Spinal cord (tissue), 10 donors: ENCODE measurements around the gene ARID2. TPM values are rescaled to one million over a fixed set of nuclear protein-coding genes. Genes with fewer than 3 reads are reported as not detected.
A peak's percentile ranks its signal among the peaks of the same experiment; 100 is the strongest.

Experiments used
- DNase-seq, 6 donors: peaks; one replicate each; pipeline versions ENCODE4 v3.0.0 to v3.0.0-alpha.2; 2013 to 2015; ENCODE audit warnings: low spot score in 6 of 6, low read depth in 4 of 6
- H3K27ac ChIP-seq: one replicate; pipeline ENCODE4 v1.5.1; 2013; ENCODE audit warnings: low read depth, low read length, control low read depth
- H3K27me3 ChIP-seq: one replicate; pipeline ENCODE4 v1.6.1; 2013; ENCODE audit warnings: low read length; ENCODE audit not compliant: control insufficient read depth, insufficient read depth
- H3K36me3 ChIP-seq: one replicate; pipeline ENCODE4 v1.6.1; 2013; ENCODE audit warnings: low read length; ENCODE audit not compliant: control insufficient read depth, insufficient read depth
- H3K4me1 ChIP-seq: one replicate; pipeline ENCODE4 v1.6.1; 2013; ENCODE audit warnings: low read length; ENCODE audit not compliant: control insufficient read depth, insufficient read depth
- H3K4me3 ChIP-seq: one replicate; pipeline ENCODE4 v1.5.1; 2013; ENCODE audit warnings: low read depth, low read length, control low read depth
- H3K9me3 ChIP-seq: one replicate; pipeline ENCODE4 v1.6.1; 2013; ENCODE audit warnings: low read length; ENCODE audit not compliant: control insufficient read depth, insufficient read depth
- WGBS: methylation state at CpG from one replicate; pipeline ENCODE4 v1.1.5; 2013; ENCODE audit warnings: missing lambda C conversion rate; ENCODE audit not compliant: insufficient coverage; 5-methylcytosine and 5-hydroxymethylcytosine counted together
- polyA plus RNA-seq, 2 donors: library from polyadenylated mRNA; unstranded; fragments of 120-200 nt; gene quantifications; one replicate each; pipeline ENCODE4 v1.2.1, GENCODE V29; 2013; ENCODE audit not compliant: insufficient read length in 2 of 2
- total RNA-seq, 2 donors: library from RNA; depleted of rRNA in 1 of 2; stranded (reverse); fragments of 120-200 nt in 1 of 2; fragments of >200 nt in 1 of 2; gene quantifications; one replicate each; pipeline versions ENCODE4 v1.2.3 to v1.2.4, GENCODE V29; 2013 to 2014
- donor health status: healthy.

Gene ARID2
- total and polyA plus RNA-seq, 4 donors = 16.3 to 53.2 (median 27.5) TPM

GRCh38 chr12:45877069-45877468, 147.6 kb downstream of the ARID2 start:
- DNase-seq = no peak
- WGBS = 98% methylated on average over 5 of the region's 5 CpGs
- H3K36me3 ChIP-seq = peaks cover 20% of the 10 kb centered on the region

GRCh38 chr12:45878630-45879255, 149.2 kb downstream of the ARID2 start:
- no peak for DNase-seq
- no peaks in the 10 kb centered on the region for H3K27me3 ChIP-seq
- peaks cover 6% of the 10 kb centered on the region for H3K9me3 ChIP-seq
- WGBS = 76% methylated on average over 3 of the region's 8 CpGs
- H3K4me3 ChIP-seq = no peak overlapping the region
- no peak overlapping the region for H3K27ac ChIP-seq
- peaks cover 19% of the 10 kb centered on the region for H3K36me3 ChIP-seq
- no peaks in the 10 kb centered on the region for H3K4me1 ChIP-seq

More at GRCh38 chr12:45877069-45877468, 147.6 kb downstream of the ARID2 start:
- Histone ChIP-seq H3K27me3 (no peaks in the 10 kb centered on the region), H3K27ac (no peak overlapping the region), H3K4me1 (no peaks in the 10 kb centered on the region), H3K9me3 (peaks cover 6% of the 10 kb centered on the region), H3K4me3 (no peak overlapping the region)

GRCh38 chr12:45879363-45879895, 149.9 kb downstream of the ARID2 start:
- peaks cover 5% of the 10 kb centered on the region for H3K9me3 ChIP-seq
- no peak for DNase-seq
- H3K4me1 ChIP-seq = no peaks in the 10 kb centered on the region
- no peak overlapping the region for H3K27ac ChIP-seq
- no peak overlapping the region for H3K4me3 ChIP-seq
- no peaks in the 10 kb centered on the region for H3K27me3 ChIP-seq
- peaks cover 13% of the 10 kb centered on the region for H3K36me3 ChIP-seq
- WGBS = 80% methylated on average over 2 of the region's 2 CpGs

- no peaks in the 10 kb centered on the region for H3K9me3 ChIP-seq
- H3K27ac ChIP-seq = no peak overlapping the region
- no peaks in the 10 kb centered on the region for H3K27me3 ChIP-seq
- DNase-seq = peak in 1 of 6 donors; percentile 39
- no CpG with 5 or more reads among the region's 2 CpGs for WGBS
- peaks cover 10% of the 10 kb centered on the region for H3K36me3 ChIP-seq
- no peak overlapping the region for H3K4me3 ChIP-seq
- H3K4me1 ChIP-seq = no peaks in the 10 kb centered on the region
Measured at GRCh38 chr12:45880533-45880932, 151.0 kb downstream of the ARID2 start.

- no peaks in the 10 kb centered on the region for H3K4me1 ChIP-seq
- no peak overlapping the region for H3K27ac ChIP-seq
- H3K4me3 ChIP-seq = no peak overlapping the region
- DNase-seq = no peak
- H3K27me3 ChIP-seq = no peaks in the 10 kb centered on the region
- H3K9me3 ChIP-seq = no peaks in the 10 kb centered on the region
- H3K36me3 ChIP-seq = peaks cover 10% of the 10 kb centered on the region
- no CpG with 5 or more reads among the region's 1 CpG for WGBS
Measured at GRCh38 chr12:45883187-45883586, 153.7 kb downstream of the ARID2 start.

- Histone ChIP-seq H3K27me3 (no peaks in the 10 kb centered on the region), H3K4me3 (no peak overlapping the region), H3K9me3 (no peaks in the 10 kb centered on the region), H3K4me1 (no peaks in the 10 kb centered on the region), H3K36me3 (peaks cover 10% of the 10 kb centered on the region), H3K27ac (no peak overlapping the region)
- DNase-seq = no peak
- 100% methylated on average over 1 of the region's 1 CpG for WGBS
Measured at GRCh38 chr12:45886685-45887084, 157.2 kb downstream of the ARID2 start.

- 93% methylated on average over 3 of the region's 5 CpGs for WGBS
- H3K36me3 ChIP-seq = peaks cover 10% of the 10 kb centered on the region
Measured at GRCh38 chr12:45887544-45887943, 158.0 kb downstream of the ARID2 start.

GRCh38 chr12:45890276-45890675, 160.8 kb downstream of the ARID2 start:
- no CpG with 5 or more reads among the region's 2 CpGs for WGBS
- no peak for DNase-seq

More at GRCh38 chr12:45887544-45887943, 158.0 kb downstream of the ARID2 start:
- no peak for DNase-seq
- Histone ChIP-seq H3K27ac (no peak overlapping the region), H3K9me3 (no peaks in the 10 kb centered on the region), H3K27me3 (no peaks in the 10 kb centered on the region), H3K4me3 (no peak overlapping the region), H3K4me1 (no peaks in the 10 kb centered on the region)

GRCh38 chr12:45893240-45893639, 163.7 kb downstream of the ARID2 start:
- no peak overlapping the region for H3K4me3 ChIP-seq
- H3K9me3 ChIP-seq = no peaks in the 10 kb centered on the region
- H3K36me3 ChIP-seq = peaks cover 6% of the 10 kb centered on the region
- no peaks in the 10 kb centered on the region for H3K4me1 ChIP-seq
- peak in 1 of 6 donors; percentile 11 for DNase-seq
- H3K27me3 ChIP-seq = no peaks in the 10 kb centered on the region
- H3K27ac ChIP-seq = no peak overlapping the region
- WGBS = 25% methylated on average over 2 of the region's 4 CpGs

More at GRCh38 chr12:45890276-45890675, 160.8 kb downstream of the ARID2 start:
- Histone ChIP-seq H3K27ac (no peak overlapping the region), H3K4me3 (no peak overlapping the region), H3K9me3 (no peaks in the 10 kb centered on the region), H3K4me1 (no peaks in the 10 kb centered on the region), H3K36me3 (peaks cover 10% of the 10 kb centered on the region), H3K27me3 (no peaks in the 10 kb centered on the region)

- H3K27ac ChIP-seq = no peak overlapping the region
- WGBS = 95% methylated on average over 4 of the region's 4 CpGs
- DNase-seq = no peak
- H3K36me3 ChIP-seq = peaks cover 8% of the 10 kb centered on the region
- H3K4me1 ChIP-seq = no peaks in the 10 kb centered on the region
- no peak overlapping the region for H3K4me3 ChIP-seq
- H3K9me3 ChIP-seq = no peaks in the 10 kb centered on the region
- no peaks in the 10 kb centered on the region for H3K27me3 ChIP-seq
Measured at GRCh38 chr12:45895961-45896360, 166.5 kb downstream of the ARID2 start.
